ENCODE results near the gene EDAR. TPM values are rescaled to one million over a fixed set of nuclear protein-coding genes. Genes with fewer than 3 reads are reported as not detected.

Gene EDAR
- total and polyA plus RNA-seq, 9 of the 15 experiments (the other 6 are each of a cell fraction or from before 2014, with no cell fraction given): 0.01 TPM; not detected in 8

DNA sequence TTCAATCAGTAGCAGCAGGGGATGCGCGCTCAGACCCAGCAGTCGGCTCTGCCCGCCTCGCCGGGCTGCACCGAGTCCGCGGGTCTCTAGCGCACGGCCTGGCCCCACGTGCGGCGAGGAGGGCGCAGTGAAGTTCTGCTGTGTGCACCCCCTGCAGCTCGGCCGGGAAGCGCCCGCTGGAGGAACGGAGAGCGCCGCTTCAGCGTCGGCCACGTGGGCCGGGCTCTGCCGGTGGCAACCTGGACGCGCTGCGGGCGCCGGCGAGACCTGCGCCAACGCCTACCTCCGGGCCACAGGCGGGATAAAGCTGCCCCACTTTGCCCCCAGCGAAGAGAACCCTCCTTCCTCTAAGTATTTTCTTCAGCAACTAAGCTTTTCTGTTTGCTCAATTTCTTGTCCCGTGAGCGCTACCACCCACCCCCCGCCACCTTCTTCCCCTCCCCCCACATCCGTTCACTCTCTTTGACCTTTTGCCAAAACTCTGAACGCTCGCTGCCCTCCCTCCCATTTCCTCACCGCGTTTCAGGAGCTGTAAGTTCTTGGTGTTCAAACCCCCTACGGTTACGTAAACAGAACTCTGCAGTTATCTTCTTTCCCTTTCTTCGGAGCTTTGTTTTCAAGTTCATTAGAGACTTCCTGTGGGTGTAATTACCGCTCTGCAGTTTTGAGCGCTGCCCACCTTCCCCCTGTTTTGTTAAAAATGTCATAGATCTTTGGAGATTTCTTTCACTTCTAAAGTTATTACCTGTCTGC lies 42.6 kb upstream of the EDAR start (continued):
- TF ChIP-seq, protein P1, sequence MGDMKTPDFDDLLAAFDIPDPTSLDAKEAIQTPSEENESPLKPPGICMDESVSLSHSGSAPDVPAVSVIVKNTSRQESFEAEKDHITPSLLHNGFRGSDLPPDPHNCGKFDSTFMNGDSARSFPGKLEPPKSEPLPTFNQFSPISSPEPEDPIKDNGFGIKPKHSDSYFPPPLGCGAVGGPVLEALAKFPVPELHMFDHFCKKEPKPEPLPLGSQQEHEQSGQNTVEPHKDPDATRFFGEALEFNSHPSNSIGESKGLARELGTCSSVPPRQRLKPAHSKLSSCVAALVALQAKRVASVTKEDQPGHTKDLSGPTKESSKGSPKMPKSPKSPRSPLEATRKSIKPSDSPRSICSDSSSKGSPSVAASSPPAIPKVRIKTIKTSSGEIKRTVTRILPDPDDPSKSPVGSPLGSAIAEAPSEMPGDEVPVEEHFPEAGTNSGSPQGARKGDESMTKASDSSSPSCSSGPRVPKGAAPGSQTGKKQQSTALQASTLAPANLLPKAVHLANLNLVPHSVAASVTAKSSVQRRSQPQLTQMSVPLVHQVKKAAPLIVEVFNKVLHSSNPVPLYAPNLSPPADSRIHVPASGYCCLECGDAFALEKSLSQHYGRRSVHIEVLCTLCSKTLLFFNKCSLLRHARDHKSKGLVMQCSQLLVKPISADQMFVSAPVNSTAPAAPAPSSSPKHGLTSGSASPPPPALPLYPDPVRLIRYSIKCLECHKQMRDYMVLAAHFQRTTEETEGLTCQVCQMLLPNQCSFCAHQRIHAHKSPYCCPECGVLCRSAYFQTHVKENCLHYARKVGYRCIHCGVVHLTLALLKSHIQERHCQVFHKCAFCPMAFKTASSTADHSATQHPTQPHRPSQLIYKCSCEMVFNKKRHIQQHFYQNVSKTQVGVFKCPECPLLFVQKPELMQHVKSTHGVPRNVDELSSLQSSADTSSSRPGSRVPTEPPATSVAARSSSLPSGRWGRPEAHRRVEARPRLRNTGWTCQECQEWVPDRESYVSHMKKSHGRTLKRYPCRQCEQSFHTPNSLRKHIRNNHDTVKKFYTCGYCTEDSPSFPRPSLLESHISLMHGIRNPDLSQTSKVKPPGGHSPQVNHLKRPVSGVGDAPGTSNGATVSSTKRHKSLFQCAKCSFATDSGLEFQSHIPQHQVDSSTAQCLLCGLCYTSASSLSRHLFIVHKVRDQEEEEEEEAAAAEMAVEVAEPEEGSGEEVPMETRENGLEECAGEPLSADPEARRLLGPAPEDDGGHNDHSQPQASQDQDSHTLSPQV (IDR thresholded peaks at IDR 0.05): no peak
- no peak for TF ChIP-seq FOXA1 (IDR thresholded peaks at IDR 0.05; ENCODE audit: borderline replicate concordance)
- no peak for TF ChIP-seq CTBP1 (IDR thresholded peaks at IDR 0.05; ENCODE audit: borderline replicate concordance)
- TF ChIP-seq, protein P2, sequence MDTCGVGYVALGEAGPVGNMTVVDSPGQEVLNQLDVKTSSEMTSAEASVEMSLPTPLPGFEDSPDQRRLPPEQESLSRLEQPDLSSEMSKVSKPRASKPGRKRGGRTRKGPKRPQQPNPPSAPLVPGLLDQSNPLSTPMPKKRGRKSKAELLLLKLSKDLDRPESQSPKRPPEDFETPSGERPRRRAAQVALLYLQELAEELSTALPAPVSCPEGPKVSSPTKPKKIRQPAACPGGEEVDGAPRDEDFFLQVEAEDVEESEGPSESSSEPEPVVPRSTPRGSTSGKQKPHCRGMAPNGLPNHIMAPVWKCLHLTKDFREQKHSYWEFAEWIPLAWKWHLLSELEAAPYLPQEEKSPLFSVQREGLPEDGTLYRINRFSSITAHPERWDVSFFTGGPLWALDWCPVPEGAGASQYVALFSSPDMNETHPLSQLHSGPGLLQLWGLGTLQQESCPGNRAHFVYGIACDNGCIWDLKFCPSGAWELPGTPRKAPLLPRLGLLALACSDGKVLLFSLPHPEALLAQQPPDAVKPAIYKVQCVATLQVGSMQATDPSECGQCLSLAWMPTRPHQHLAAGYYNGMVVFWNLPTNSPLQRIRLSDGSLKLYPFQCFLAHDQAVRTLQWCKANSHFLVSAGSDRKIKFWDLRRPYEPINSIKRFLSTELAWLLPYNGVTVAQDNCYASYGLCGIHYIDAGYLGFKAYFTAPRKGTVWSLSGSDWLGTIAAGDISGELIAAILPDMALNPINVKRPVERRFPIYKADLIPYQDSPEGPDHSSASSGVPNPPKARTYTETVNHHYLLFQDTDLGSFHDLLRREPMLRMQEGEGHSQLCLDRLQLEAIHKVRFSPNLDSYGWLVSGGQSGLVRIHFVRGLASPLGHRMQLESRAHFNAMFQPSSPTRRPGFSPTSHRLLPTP (IDR thresholded peaks at IDR 0.05; ENCODE audit: borderline replicate concordance, extremely low read depth, insufficient read length): no peak
- TF ChIP-seq ZEB2 (IDR thresholded peaks at IDR 0.05): no peak
- TF ChIP-seq, protein P3, sequence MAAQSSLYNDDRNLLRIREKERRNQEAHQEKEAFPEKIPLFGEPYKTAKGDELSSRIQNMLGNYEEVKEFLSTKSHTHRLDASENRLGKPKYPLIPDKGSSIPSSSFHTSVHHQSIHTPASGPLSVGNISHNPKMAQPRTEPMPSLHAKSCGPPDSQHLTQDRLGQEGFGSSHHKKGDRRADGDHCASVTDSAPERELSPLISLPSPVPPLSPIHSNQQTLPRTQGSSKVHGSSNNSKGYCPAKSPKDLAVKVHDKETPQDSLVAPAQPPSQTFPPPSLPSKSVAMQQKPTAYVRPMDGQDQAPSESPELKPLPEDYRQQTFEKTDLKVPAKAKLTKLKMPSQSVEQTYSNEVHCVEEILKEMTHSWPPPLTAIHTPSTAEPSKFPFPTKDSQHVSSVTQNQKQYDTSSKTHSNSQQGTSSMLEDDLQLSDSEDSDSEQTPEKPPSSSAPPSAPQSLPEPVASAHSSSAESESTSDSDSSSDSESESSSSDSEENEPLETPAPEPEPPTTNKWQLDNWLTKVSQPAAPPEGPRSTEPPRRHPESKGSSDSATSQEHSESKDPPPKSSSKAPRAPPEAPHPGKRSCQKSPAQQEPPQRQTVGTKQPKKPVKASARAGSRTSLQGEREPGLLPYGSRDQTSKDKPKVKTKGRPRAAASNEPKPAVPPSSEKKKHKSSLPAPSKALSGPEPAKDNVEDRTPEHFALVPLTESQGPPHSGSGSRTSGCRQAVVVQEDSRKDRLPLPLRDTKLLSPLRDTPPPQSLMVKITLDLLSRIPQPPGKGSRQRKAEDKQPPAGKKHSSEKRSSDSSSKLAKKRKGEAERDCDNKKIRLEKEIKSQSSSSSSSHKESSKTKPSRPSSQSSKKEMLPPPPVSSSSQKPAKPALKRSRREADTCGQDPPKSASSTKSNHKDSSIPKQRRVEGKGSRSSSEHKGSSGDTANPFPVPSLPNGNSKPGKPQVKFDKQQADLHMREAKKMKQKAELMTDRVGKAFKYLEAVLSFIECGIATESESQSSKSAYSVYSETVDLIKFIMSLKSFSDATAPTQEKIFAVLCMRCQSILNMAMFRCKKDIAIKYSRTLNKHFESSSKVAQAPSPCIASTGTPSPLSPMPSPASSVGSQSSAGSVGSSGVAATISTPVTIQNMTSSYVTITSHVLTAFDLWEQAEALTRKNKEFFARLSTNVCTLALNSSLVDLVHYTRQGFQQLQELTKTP (IDR thresholded peaks at IDR 0.05; ENCODE audit: low read depth in 1 of 2, partially characterized antibody in 2 of 2): no peak
- TF ChIP-seq, protein P4, sequence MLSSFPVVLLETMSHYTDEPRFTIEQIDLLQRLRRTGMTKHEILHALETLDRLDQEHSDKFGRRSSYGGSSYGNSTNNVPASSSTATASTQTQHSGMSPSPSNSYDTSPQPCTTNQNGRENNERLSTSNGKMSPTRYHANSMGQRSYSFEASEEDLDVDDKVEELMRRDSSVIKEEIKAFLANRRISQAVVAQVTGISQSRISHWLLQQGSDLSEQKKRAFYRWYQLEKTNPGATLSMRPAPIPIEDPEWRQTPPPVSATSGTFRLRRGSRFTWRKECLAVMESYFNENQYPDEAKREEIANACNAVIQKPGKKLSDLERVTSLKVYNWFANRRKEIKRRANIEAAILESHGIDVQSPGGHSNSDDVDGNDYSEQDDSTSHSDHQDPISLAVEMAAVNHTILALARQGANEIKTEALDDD (IDR thresholded peaks at IDR 0.05): no peak
- no peak for TF ChIP-seq NCOA4 (IDR thresholded peaks at IDR 0.05; ENCODE audit: partially characterized antibody)
- no peak for TF ChIP-seq MCM5 (IDR thresholded peaks at IDR 0.05; ENCODE audit: low read depth)
- TF ChIP-seq MAFF (IDR thresholded peaks at IDR 0.05; ENCODE audit: low read length): no peak
- TF ChIP-seq, protein P5, sequence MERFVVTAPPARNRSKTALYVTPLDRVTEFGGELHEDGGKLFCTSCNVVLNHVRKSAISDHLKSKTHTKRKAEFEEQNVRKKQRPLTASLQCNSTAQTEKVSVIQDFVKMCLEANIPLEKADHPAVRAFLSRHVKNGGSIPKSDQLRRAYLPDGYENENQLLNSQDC (CRISPR knock-in tag; IDR thresholded peaks at IDR 0.05): no peak

All from K562 (cell line).